ENCODE data around the gene NDUFAF5. TPM values are rescaled to one million over a fixed set of nuclear protein-coding genes. Genes with fewer than 3 reads are reported as not detected.

The NDUFAF5 gene
- total and polyA plus RNA-seq, 2 donors from 2014 or later: 26.4 to 52.1 TPM

GRCh38 chr20:13857304-13857703 is 72.5 kb downstream of the NDUFAF5 start:
- no peak for TF ChIP-seq CTCF (IDR thresholded peaks at IDR 0.05; ENCODE audit: borderline replicate concordance, extremely low read depth, insufficient read depth)
- FAIRE-seq: no peak
- H3K9ac ChIP-seq (ENCODE audit: low read length in 3 of 3): no peak overlapping the region
- no peak overlapping the region for H3K4me3 ChIP-seq (ENCODE audit: low read length in 3 of 3)
- no peaks in the 10 kb centered on the region for H3K27me3 ChIP-seq (ENCODE audit: control insufficient read depth, insufficient read depth, low read length)
- intact Hi-C loops (cut with DNase I): no loop called here
- no peak overlapping the region for H3K27ac ChIP-seq (ENCODE audit: low read depth in 2 of 2, low read length in 2 of 2)
- no peaks in the 10 kb centered on the region for H3K4me1 ChIP-seq (ENCODE audit: control insufficient read depth in 2 of 3, insufficient read depth in 2 of 3, low read depth in 1 of 3, low read length in 3 of 3)
- no peaks in the 10 kb centered on the region for H3K36me3 ChIP-seq (ENCODE audit: control insufficient read depth in 2 of 3, insufficient read depth in 3 of 3, low read length in 3 of 3)
- H3K9me3 ChIP-seq (ENCODE audit: control insufficient read depth in 2 of 3, insufficient read depth in 1 of 3, low read length in 3 of 3): no peaks in the 10 kb centered on the region
- DNase-seq: no peak

GRCh38 chr20:13857961-13858360 is 73.1 kb downstream of the NDUFAF5 start:
- no peaks in the 10 kb centered on the region for H3K27me3 ChIP-seq (ENCODE audit: control insufficient read depth, insufficient read depth, low read length)
- intact Hi-C loops (cut with DNase I): no loop called here
- no peak for TF ChIP-seq CTCF (IDR thresholded peaks at IDR 0.05; ENCODE audit: borderline replicate concordance, extremely low read depth, insufficient read depth)
- H3K4me1 ChIP-seq (ENCODE audit: control insufficient read depth in 2 of 3, insufficient read depth in 2 of 3, low read depth in 1 of 3, low read length in 3 of 3): no peaks in the 10 kb centered on the region
- H3K9ac ChIP-seq (ENCODE audit: low read length in 3 of 3): no peak overlapping the region
- FAIRE-seq (no peak), DNase-seq (no peak)
- H3K27ac ChIP-seq (ENCODE audit: low read depth in 2 of 2, low read length in 2 of 2): no peak overlapping the region
- H3K36me3 ChIP-seq (ENCODE audit: control insufficient read depth in 2 of 3, insufficient read depth in 3 of 3, low read length in 3 of 3): no peaks in the 10 kb centered on the region
- H3K9me3 ChIP-seq (ENCODE audit: control insufficient read depth in 2 of 3, insufficient read depth in 1 of 3, low read length in 3 of 3): no peaks in the 10 kb centered on the region
- no peak overlapping the region for H3K4me3 ChIP-seq (ENCODE audit: low read length in 3 of 3)

- TF ChIP-seq CTCF (IDR thresholded peaks at IDR 0.05; ENCODE audit: borderline replicate concordance, extremely low read depth, insufficient read depth): no peak
- Histone ChIP-seq H3K4me1 (ENCODE audit: control insufficient read depth in 2 of 3, insufficient read depth in 2 of 3, low read depth in 1 of 3, low read length in 3 of 3) (no peaks in the 10 kb centered on the region), H3K36me3 (ENCODE audit: control insufficient read depth in 2 of 3, insufficient read depth in 3 of 3, low read length in 3 of 3) (no peaks in the 10 kb centered on the region), H3K4me3 (ENCODE audit: low read length in 3 of 3) (no peak overlapping the region), H3K9ac (ENCODE audit: low read length in 3 of 3) (no peak overlapping the region), H3K27me3 (ENCODE audit: control insufficient read depth, insufficient read depth, low read length) (no peaks in the 10 kb centered on the region), H3K9me3 (ENCODE audit: control insufficient read depth in 2 of 3, insufficient read depth in 1 of 3, low read length in 3 of 3) (no peaks in the 10 kb centered on the region), H3K27ac (ENCODE audit: low read depth in 2 of 2, low read length in 2 of 2) (no peak overlapping the region)
- intact Hi-C loops (cut with DNase I): no loop called here
- DNase-seq: no peak
- no peak for FAIRE-seq
Observed at GRCh38 chr20:13858439-13858838, 73.6 kb downstream of the NDUFAF5 start.

- no peak for TF ChIP-seq CTCF (IDR thresholded peaks at IDR 0.05; ENCODE audit: borderline replicate concordance, extremely low read depth, insufficient read depth)
- FAIRE-seq (no peak), DNase-seq (no peak)
- no peak overlapping the region for H3K27ac ChIP-seq (ENCODE audit: low read depth in 2 of 2, low read length in 2 of 2)
- no peaks in the 10 kb centered on the region for H3K27me3 ChIP-seq (ENCODE audit: control insufficient read depth, insufficient read depth, low read length)
- intact Hi-C loops (cut with DNase I): no loop called here
- H3K4me1 ChIP-seq (ENCODE audit: control insufficient read depth in 2 of 3, insufficient read depth in 2 of 3, low read depth in 1 of 3, low read length in 3 of 3): no peaks in the 10 kb centered on the region
- no peaks in the 10 kb centered on the region for H3K9me3 ChIP-seq (ENCODE audit: control insufficient read depth in 2 of 3, insufficient read depth in 1 of 3, low read length in 3 of 3)
- no peak overlapping the region for H3K4me3 ChIP-seq (ENCODE audit: low read length in 3 of 3)
- no peaks in the 10 kb centered on the region for H3K36me3 ChIP-seq (ENCODE audit: control insufficient read depth in 2 of 3, insufficient read depth in 3 of 3, low read length in 3 of 3)
- no peak overlapping the region for H3K9ac ChIP-seq (ENCODE audit: low read length in 3 of 3)
Observed at GRCh38 chr20:13858871-13859270, 74.0 kb downstream of the NDUFAF5 start.

Data from kidney (tissue), 14 donors.